GM18502 (cell line): ENCODE measurements around the gene GPC5.

Experiments
- ATAC-seq: cut with Tn5 transposase; IDR thresholded peaks from one replicate; pipeline ENCODE4 v1.9.1; 2021; ENCODE audit warnings: mild to moderate bottlenecking; ENCODE audit not compliant: unreplicated experiment, poor library complexity

Gene GPC5

GRCh38 chr13:92387245-92387644, 988.8 kb downstream of the GPC5 start:
- ATAC-seq, result no peak

- no peak for ATAC-seq
Measured at GRCh38 chr13:92390217-92390616, 991.8 kb downstream of the GPC5 start.

GRCh38 chr13:92403606-92404005, 1005.2 kb downstream of the GPC5 start:
- ATAC-seq, result no peak

- no peak for ATAC-seq
Measured at GRCh38 chr13:92407858-92408257, 1009.4 kb downstream of the GPC5 start.

- ATAC-seq, result no peak
Measured at GRCh38 chr13:92412481-92412880, 1014.1 kb downstream of the GPC5 start.

GRCh38 chr13:92412996-92413395, 1014.6 kb downstream of the GPC5 start:
- no peak for ATAC-seq

GRCh38 chr13:92413452-92413851, 1015.0 kb downstream of the GPC5 start:
- ATAC-seq, result no peak

- no peak for ATAC-seq
Measured at GRCh38 chr13:92414851-92415250, 1016.4 kb downstream of the GPC5 start.

- no peak for ATAC-seq
Measured at GRCh38 chr13:92415781-92416180, 1017.4 kb downstream of the GPC5 start.

- ATAC-seq, result no peak
Measured at GRCh38 chr13:92418818-92419412, 1020.5 kb downstream of the GPC5 start.

- no peak for ATAC-seq
Measured at GRCh38 chr13:92429231-92429630, 1030.8 kb downstream of the GPC5 start.

GRCh38 chr13:92433386-92433785, 1035.0 kb downstream of the GPC5 start:
- no peak for ATAC-seq

- ATAC-seq, result no peak
Measured at GRCh38 chr13:92433963-92434362, 1035.5 kb downstream of the GPC5 start.

- no peak for ATAC-seq
Measured at GRCh38 chr13:92436924-92437323, 1038.5 kb downstream of the GPC5 start.

- ATAC-seq, result no peak
Measured at GRCh38 chr13:92444244-92444643, 1045.8 kb downstream of the GPC5 start.

- ATAC-seq, result no peak
Measured at GRCh38 chr13:92451060-92451459, 1052.6 kb downstream of the GPC5 start.

- no peak for ATAC-seq
Measured at GRCh38 chr13:92452840-92453239, 1054.4 kb downstream of the GPC5 start.

GRCh38 chr13:92459306-92459705, 1060.9 kb downstream of the GPC5 start:
- no peak for ATAC-seq

- no peak for ATAC-seq
Measured at GRCh38 chr13:92460479-92460878, 1062.1 kb downstream of the GPC5 start.

GRCh38 chr13:92461402-92461801, 1063.0 kb downstream of the GPC5 start:
- no peak for ATAC-seq

- ATAC-seq, result no peak
Measured at GRCh38 chr13:92461831-92462230, 1063.4 kb downstream of the GPC5 start.

- no peak for ATAC-seq
Measured at GRCh38 chr13:92463134-92463533, 1064.7 kb downstream of the GPC5 start.
